CD4-positive, alpha-beta T cell (primary cell): ENCODE measurements around the gene CPNE7. TPM values are rescaled to one million over a fixed set of nuclear protein-coding genes. Genes with fewer than 3 reads are reported as not detected.

ENCODE experiments used
- ATAC-seq: fragments of 200-7000 bp; cut with Tn5 transposase; one replicate; pipeline ENCODE4 v1.10.0; 2022; ENCODE audit warnings: mild to moderate bottlenecking; ENCODE audit not compliant: poor library complexity
- CTCF ChIA-PET: fragments of 350-600 bp; sonication (Branson Sonifier 250); formaldehyde crosslinking; loops from one replicate; lab custom pipeline; 2021; ENCODE audit warnings: antibody characterized with exemption, inconsistent platforms; lab: Charles Lee
- POLR2A ChIA-PET: fragments of 350-600 bp; sonication (Branson Sonifier 250); formaldehyde crosslinking; loops from one replicate; lab custom pipeline; 2021; ENCODE audit warnings: antibody characterized with exemption, inconsistent platforms; lab: Charles Lee
- DNase-seq, 14 experiments: peaks; one replicate each; pipeline ENCODE4 v3.0.0-alpha.2; 2013 to 2020; ENCODE audit warnings: mixed read lengths in 2 of 14
- H3K27ac ChIP-seq, 2 donors: one replicate each; pipeline versions ENCODE4 v1.5.1 to v1.7.0; 2013; ENCODE audit warnings: low read length in 2 of 2, low read depth in 1 of 2, mild to moderate bottlenecking in 1 of 2
- H3K27me3 ChIP-seq, 2 experiments: 1 replicate in 1 of 2; 2 replicates in 1 of 2; pipeline versions ENCODE4 v1.6.1 to v1.7.0; 2013; ENCODE audit warnings: low read length in 2 of 2, control low read depth in 1 of 2, mild to moderate bottlenecking in 1 of 2, moderate library complexity in 1 of 2; ENCODE audit not compliant: insufficient read depth in 2 of 2, control insufficient read depth in 1 of 2
- H3K36me3 ChIP-seq: one replicate; pipeline ENCODE4 v1.6.1; 2013; ENCODE audit warnings: low read length, control low read depth; ENCODE audit not compliant: insufficient read depth
- H3K4me1 ChIP-seq: one replicate; pipeline ENCODE4 v1.6.1; 2013; ENCODE audit warnings: low read length, control low read depth; ENCODE audit not compliant: insufficient read depth
- H3K4me3 ChIP-seq: one replicate; pipeline ENCODE4 v1.5.1; 2013; ENCODE audit warnings: mild to moderate bottlenecking, low read length, moderate library complexity
- H3K9me3 ChIP-seq, 2 experiments: 1 replicate in 1 of 2; 2 replicates in 1 of 2; pipeline versions ENCODE4 v1.6.1 to v1.7.0; 2013; ENCODE audit warnings: low read length in 2 of 2, mild to moderate bottlenecking in 2 of 2, control low read depth in 1 of 2, moderate library complexity in 1 of 2; ENCODE audit not compliant: control insufficient read depth in 1 of 2, insufficient read depth in 1 of 2
- H3K27ac Mint-ChIP-seq: one replicate; pipeline ENCODE4 v1.8.0; 2020; ENCODE audit warnings: mixed read lengths
- H3K27me3 Mint-ChIP-seq: one replicate; pipeline ENCODE4 v1.8.0; 2021; ENCODE audit warnings: mixed read lengths
- H3K36me3 Mint-ChIP-seq: one replicate; pipeline ENCODE4 v1.8.0; 2021; ENCODE audit warnings: low read depth, mixed read lengths
- H3K4me1 Mint-ChIP-seq: one replicate; pipeline ENCODE4 v1.8.0; 2021; ENCODE audit warnings: low read depth, mixed read lengths
- H3K4me3 Mint-ChIP-seq: one replicate; pipeline ENCODE4 v1.8.0; 2020; ENCODE audit warnings: mild to moderate bottlenecking, mixed read lengths
- H3K9me3 Mint-ChIP-seq: one replicate; pipeline ENCODE4 v1.8.0; 2020; ENCODE audit warnings: mixed read lengths
- intact Hi-C, 2 experiments: fragments of 100-400 bp; cut with DNase I in 1 of 2; cut with micrococcal nuclease in 1 of 2; formaldehyde crosslinking; loops; one replicate each; pipeline versions ENCODE4 v1.15.1 to v1.9.0; 2023 to 2025; cut with DNase I, micrococcal nuclease
- total RNA-seq, 174 experiments: library from RNA in 2 of 174; stranded (reverse) in 2 of 174; gene quantifications; one replicate each; pipeline ENCODE4 v1.2.3 and lab custom pipeline; 2021 to 2026
- TF ChIP-seq, protein P1 (sequence below): fragments of 200-600 bp; IDR thresholded peaks from one replicate; pipeline ENCODE4 v1.8.0; 2022; ENCODE audit warnings: antibody characterized with exemption, mild to moderate bottlenecking

CPNE7 gene
- total RNA-seq, 2 experiments from 2014 or later = 1.0 to 1.3 TPM

DNA sequence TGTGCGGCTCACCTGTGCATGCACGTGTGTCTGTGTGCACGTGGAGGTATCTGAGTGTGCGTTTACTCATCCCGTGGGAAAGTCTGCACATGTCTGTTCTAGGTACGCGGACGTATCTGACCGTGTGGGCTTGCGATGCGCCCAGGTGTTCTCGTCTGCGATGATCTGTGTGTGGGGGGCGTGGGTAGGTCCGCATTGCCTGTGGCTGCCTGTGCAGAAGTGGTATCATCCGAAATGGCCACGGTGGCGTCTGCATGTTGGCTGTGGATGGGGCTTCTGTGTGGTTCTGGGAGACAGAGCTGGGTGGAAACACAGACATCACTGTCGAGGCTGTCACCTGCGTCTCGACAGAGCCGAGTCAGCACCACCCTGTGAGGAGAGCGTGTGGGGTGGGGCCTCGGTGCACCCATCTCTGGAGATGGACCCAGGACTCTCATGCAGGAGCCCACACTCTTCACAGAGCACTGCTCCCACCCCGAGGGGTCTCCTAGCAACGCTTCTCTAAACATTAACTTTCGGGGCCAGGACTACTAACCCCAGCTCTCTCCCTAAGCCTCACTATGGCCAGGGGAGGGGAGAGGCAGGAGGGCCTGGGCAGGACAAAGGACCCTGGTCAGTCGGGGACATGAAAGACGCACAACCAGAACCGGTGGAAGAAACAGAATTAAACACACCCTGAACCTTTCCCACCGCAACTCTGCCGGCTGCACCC lies 46.3 kb downstream of the CPNE7 start:
- H3K27me3 ChIP-seq = peaks cover 0 to 2% of the 10 kb centered on the region in 2 experiments
- H3K4me1 Mint-ChIP-seq = peaks cover 5% of the 10 kb centered on the region
- CTCF ChIA-PET = no interaction called here
- H3K27me3 Mint-ChIP-seq = no peaks in the 10 kb centered on the region
- TF ChIP-seq, protein P1, sequence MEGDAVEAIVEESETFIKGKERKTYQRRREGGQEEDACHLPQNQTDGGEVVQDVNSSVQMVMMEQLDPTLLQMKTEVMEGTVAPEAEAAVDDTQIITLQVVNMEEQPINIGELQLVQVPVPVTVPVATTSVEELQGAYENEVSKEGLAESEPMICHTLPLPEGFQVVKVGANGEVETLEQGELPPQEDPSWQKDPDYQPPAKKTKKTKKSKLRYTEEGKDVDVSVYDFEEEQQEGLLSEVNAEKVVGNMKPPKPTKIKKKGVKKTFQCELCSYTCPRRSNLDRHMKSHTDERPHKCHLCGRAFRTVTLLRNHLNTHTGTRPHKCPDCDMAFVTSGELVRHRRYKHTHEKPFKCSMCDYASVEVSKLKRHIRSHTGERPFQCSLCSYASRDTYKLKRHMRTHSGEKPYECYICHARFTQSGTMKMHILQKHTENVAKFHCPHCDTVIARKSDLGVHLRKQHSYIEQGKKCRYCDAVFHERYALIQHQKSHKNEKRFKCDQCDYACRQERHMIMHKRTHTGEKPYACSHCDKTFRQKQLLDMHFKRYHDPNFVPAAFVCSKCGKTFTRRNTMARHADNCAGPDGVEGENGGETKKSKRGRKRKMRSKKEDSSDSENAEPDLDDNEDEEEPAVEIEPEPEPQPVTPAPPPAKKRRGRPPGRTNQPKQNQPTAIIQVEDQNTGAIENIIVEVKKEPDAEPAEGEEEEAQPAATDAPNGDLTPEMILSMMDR = no peak
- H3K36me3 ChIP-seq = no peaks in the 10 kb centered on the region
- H3K9me3 ChIP-seq = peaks cover 0 to 5% of the 10 kb centered on the region in 2 experiments
- POLR2A ChIA-PET = no interaction called here
- H3K9me3 Mint-ChIP-seq = no peaks in the 10 kb centered on the region
- no peak overlapping the region for H3K4me3 ChIP-seq
- no peak for DNase-seq
- peaks cover 9% of the 10 kb centered on the region for H3K4me1 ChIP-seq
- intact Hi-C loops = no loop called here
- no peak overlapping the region for H3K27ac Mint-ChIP-seq
- H3K4me3 Mint-ChIP-seq = no peak overlapping the region
- H3K27ac ChIP-seq = no peak overlapping the region
- no peaks in the 10 kb centered on the region for H3K36me3 Mint-ChIP-seq
- ATAC-seq = no peak

DNA sequence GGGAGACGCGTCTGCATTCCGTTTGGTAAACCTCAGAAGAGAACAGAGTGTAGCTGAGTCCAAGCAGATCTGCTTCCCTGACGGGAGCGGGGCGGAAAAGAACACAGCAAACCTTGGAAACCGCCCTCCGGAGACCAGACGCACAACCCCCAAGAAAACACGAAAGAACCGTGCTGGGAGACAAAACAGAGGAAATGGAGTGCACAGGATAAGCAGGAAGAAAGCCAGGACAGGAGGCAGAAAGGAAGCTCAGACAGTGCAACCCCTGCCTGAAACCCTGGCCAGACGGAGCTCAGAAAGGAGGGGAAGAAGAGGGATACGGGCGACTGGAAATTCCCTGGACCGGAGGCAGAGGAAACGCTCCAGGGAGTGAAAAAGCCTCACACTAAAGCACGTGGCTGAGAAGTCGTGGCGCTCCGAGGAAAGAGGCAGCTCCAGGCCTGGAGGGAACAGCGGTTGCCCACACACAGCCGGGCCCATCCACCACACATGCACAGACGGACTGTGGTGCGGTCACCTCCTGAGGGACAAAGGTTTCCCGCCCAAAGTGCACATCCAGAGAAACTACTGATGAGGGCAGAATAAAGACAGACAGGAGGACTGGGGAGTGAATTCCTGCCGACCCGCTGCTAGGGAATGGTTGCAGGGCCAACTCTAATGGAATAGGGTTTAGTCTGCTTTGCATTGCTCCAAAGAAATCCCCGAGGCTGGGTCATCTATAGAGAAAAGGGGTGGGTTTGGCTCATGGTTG lies 48.1 kb downstream of the CPNE7 start:
- H3K27me3 ChIP-seq = peaks cover 0 to 2% of the 10 kb centered on the region in 2 experiments
- no peak overlapping the region for H3K4me3 Mint-ChIP-seq
- ChIA-PET CTCF (no interaction called here), POLR2A (no interaction called here)
- no peak for ATAC-seq
- H3K36me3 ChIP-seq = no peaks in the 10 kb centered on the region
- no peak overlapping the region for H3K27ac Mint-ChIP-seq
- H3K4me3 ChIP-seq = no peak overlapping the region
- intact Hi-C loops = no loop called here
- no peaks in the 10 kb centered on the region for H3K36me3 Mint-ChIP-seq
- H3K4me1 Mint-ChIP-seq = no peaks in the 10 kb centered on the region
- H3K9me3 ChIP-seq = no peaks in the 10 kb centered on the region
- H3K4me1 ChIP-seq = no peaks in the 10 kb centered on the region
- H3K27ac ChIP-seq = no peak overlapping the region
- H3K9me3 Mint-ChIP-seq = no peaks in the 10 kb centered on the region
- H3K27me3 Mint-ChIP-seq = no peaks in the 10 kb centered on the region
- no peak for DNase-seq
- TF ChIP-seq, protein P1 = no peak

DNA sequence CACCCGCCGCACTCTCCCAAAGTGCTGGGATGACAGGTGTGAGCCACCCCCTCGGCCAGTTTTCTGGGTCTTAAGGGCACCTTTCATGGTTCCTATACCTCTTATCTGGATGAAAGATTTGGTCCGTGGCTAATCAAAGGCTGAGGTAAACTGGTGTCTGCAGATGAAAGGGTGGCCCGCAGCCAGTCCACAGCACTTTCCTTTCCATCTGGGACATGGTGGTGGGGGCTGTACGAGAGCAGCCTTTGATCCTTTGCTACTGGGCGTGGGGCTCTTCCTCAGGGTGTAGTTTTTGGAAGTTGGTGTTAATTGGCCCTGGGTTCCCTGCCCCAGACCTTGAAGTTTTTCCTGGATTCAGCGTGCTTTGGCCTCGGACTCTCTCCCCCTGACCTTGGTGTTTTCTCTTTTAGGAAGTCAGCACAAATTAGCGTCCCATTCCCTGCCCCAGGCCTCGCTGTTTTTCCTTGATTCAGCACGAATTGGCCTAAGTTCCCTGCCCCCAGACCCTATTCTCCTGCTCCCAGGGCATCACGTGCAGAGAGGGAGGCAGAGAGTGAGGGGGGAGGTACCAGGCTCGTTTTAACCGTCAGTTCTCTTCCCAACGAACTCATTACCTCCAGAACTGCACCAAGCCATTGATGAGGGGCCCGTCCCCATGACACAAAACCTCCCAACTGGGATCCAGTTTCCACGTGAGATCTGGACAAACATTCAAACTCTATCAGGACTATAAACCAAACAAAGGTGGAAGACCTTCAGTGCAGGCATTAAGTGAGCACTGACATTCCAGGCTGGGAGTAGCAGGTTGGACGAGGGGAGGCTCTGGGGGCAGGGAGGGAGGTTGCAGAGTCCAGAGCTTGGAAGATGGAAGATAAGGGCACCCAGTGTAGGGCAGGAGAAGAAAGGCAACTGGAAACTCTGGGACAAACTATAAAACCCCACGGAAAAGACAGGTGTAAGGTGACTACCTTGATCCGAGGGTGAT lies 49.5 kb downstream of the CPNE7 start:
- CTCF ChIA-PET = no interaction called here
- Histone ChIP-seq H3K36me3 (no peaks in the 10 kb centered on the region), H3K9me3 (peaks cover 0 to 8% of the 10 kb centered on the region in 2 experiments), H3K4me1 (no peaks in the 10 kb centered on the region), H3K27ac (no peak overlapping the region), H3K27me3 (peaks cover 0 to 2% of the 10 kb centered on the region in 2 experiments), H3K4me3 (no peak overlapping the region)
- Mint-ChIP-seq H3K27ac (no peak overlapping the region), H3K9me3 (no peaks in the 10 kb centered on the region), H3K36me3 (no peaks in the 10 kb centered on the region), H3K27me3 (no peaks in the 10 kb centered on the region), H3K4me3 (no peak overlapping the region), H3K4me1 (no peaks in the 10 kb centered on the region)
- POLR2A ChIA-PET = no interaction called here
- TF ChIP-seq, protein P1 = no peak
- DNase-seq (no peak), ATAC-seq (no peak)
- intact Hi-C loops = no loop called here
